ENCODE data around the gene ROBO2.

Gene ROBO2

GRCh38 chr3:77271711-77272110 lies 231.8 kb downstream of the ROBO2 start:
- no peak overlapping the region for H3K27ac Mint-ChIP-seq
- no peaks in the 10 kb centered on the region for H3K36me3 Mint-ChIP-seq (ENCODE audit: low read depth)
- H3K4me1 Mint-ChIP-seq (ENCODE audit: low read depth) = no peaks in the 10 kb centered on the region
- no peaks in the 10 kb centered on the region for H3K27me3 Mint-ChIP-seq
- no peaks in the 10 kb centered on the region for H3K9me3 Mint-ChIP-seq
- no peak overlapping the region for H3K4me3 Mint-ChIP-seq

DNA sequence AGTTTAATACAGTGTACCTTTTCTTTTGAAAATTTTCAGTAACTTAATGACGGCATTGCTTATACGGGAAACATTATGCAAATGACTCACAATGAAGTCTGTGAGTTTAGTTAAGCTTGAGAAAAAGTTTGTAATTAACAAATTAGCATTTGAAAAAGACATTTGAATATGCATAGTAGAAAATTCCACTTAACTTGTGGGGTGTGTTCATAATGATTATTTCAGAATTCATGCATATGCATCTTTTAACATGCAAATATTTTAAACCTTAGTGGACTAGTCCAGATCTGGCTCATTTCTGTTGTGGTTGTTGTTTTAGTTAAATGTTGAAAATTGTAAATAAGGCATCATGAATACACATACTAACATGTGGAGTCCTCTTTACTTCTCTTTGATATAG lies 239.4 kb downstream of the ROBO2 start:
- H3K27ac Mint-ChIP-seq = no peak overlapping the region
- no peak overlapping the region for H3K4me3 Mint-ChIP-seq
- no peaks in the 10 kb centered on the region for H3K4me1 Mint-ChIP-seq (ENCODE audit: low read depth)
- H3K27me3 Mint-ChIP-seq = no peaks in the 10 kb centered on the region
- H3K9me3 Mint-ChIP-seq = peaks cover 6% of the 10 kb centered on the region
- H3K36me3 Mint-ChIP-seq (ENCODE audit: low read depth) = no peaks in the 10 kb centered on the region

- H3K27me3 Mint-ChIP-seq = no peaks in the 10 kb centered on the region
- no peak overlapping the region for H3K27ac Mint-ChIP-seq
- peaks cover 10% of the 10 kb centered on the region for H3K9me3 Mint-ChIP-seq
- H3K4me3 Mint-ChIP-seq = no peak overlapping the region
- no peaks in the 10 kb centered on the region for H3K36me3 Mint-ChIP-seq (ENCODE audit: low read depth)
- H3K4me1 Mint-ChIP-seq (ENCODE audit: low read depth) = no peaks in the 10 kb centered on the region
Measured at GRCh38 chr3:77281721-77282120, 241.8 kb downstream of the ROBO2 start.

- Mint-ChIP-seq H3K27ac (no peak overlapping the region), H3K4me1 (ENCODE audit: low read depth) (no peaks in the 10 kb centered on the region), H3K4me3 (no peak overlapping the region), H3K27me3 (no peaks in the 10 kb centered on the region), H3K9me3 (peaks cover 4% of the 10 kb centered on the region), H3K36me3 (ENCODE audit: low read depth) (no peaks in the 10 kb centered on the region)
Measured at GRCh38 chr3:77283108-77283507, 243.2 kb downstream of the ROBO2 start.

DNA sequence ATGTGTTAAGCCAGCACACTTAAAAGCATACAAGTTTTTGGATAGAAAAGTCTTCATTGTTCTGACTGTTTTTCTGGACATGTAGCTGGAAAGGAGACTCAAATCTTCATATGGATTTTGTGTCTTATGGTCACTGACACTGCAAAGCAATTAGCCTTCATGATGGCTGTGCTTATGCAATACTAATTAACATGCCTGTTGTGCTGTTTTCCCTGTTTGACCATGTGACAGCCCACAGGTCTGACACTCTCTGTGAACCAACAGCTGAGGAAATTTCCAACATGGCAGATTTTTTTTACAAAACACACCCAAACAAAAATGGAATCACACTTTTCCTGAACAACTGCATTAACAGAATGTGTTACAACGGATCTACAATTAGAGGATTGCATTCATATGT lies 248.4 kb downstream of the ROBO2 start:
- Mint-ChIP-seq H3K36me3 (ENCODE audit: low read depth) (no peaks in the 10 kb centered on the region), H3K27ac (no peak overlapping the region), H3K4me3 (no peak overlapping the region), H3K27me3 (no peaks in the 10 kb centered on the region), H3K9me3 (peaks cover 20% of the 10 kb centered on the region), H3K4me1 (ENCODE audit: low read depth) (no peaks in the 10 kb centered on the region)

- H3K27me3 Mint-ChIP-seq = no peaks in the 10 kb centered on the region
- H3K27ac Mint-ChIP-seq = no peak overlapping the region
- peaks cover 27% of the 10 kb centered on the region for H3K9me3 Mint-ChIP-seq
- no peaks in the 10 kb centered on the region for H3K36me3 Mint-ChIP-seq (ENCODE audit: low read depth)
- no peak overlapping the region for H3K4me3 Mint-ChIP-seq
- no peaks in the 10 kb centered on the region for H3K4me1 Mint-ChIP-seq (ENCODE audit: low read depth)
Measured at GRCh38 chr3:77296527-77296926, 256.6 kb downstream of the ROBO2 start.

GRCh38 chr3:77298417-77298816 lies 258.5 kb downstream of the ROBO2 start:
- H3K27me3 Mint-ChIP-seq = no peaks in the 10 kb centered on the region
- H3K27ac Mint-ChIP-seq = no peak overlapping the region
- H3K9me3 Mint-ChIP-seq = peaks cover 15% of the 10 kb centered on the region
- no peak overlapping the region for H3K4me3 Mint-ChIP-seq
- H3K36me3 Mint-ChIP-seq (ENCODE audit: low read depth) = no peaks in the 10 kb centered on the region
- no peaks in the 10 kb centered on the region for H3K4me1 Mint-ChIP-seq (ENCODE audit: low read depth)

DNA sequence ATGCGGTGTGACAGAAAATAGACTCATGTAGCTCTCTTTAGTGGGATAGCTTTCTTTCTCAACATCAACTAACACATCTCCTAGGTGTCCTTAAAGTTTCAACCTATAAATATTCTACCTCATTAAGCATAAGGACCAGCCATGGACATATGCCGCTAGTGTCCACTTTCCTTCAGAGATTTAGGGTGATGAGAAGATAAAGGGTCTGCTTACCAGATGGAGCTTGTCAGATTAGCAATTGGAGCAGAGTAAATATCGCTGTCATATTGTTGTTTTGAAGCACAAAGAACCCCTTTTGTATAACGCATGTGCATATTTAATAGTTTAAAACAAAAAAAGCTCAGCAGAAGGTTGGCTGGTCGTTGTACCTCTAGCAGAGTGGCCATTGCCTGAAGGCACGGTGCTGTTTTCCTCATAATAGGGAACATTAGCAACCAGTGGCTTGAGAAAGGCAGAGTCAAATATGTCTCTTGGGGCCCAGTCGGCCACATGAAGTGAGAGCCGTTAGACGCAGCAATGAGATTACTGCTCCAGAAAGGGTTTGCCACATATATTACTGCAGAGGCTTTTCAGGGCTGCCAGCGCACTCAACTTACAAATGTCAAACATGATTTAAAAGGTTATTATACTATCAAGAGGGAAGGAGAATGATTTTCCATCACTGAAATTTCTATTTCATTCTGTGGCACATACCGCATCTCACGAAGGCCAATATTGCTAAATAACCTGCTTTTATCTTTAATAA lies 264.2 kb downstream of the ROBO2 start:
- Mint-ChIP-seq H3K9me3 (no peaks in the 10 kb centered on the region), H3K4me1 (ENCODE audit: low read depth) (no peaks in the 10 kb centered on the region), H3K27ac (no peak overlapping the region), H3K27me3 (no peaks in the 10 kb centered on the region), H3K36me3 (ENCODE audit: low read depth) (no peaks in the 10 kb centered on the region), H3K4me3 (no peak overlapping the region)

DNA sequence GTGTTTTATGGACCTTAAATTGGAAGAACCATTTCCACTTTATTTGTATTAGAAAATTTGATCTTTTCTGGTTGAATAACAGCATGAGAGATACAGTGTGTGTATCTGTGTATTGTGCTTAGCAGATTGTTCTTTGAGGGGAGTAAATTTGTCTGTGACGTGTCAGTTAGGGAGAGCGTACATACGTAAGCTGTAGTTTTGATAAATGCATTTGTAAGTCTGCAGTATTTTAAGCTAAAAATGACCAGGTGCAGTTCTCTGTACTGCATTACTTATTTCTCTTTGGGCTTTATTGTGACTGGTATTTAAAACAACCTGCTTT lies 264.8 kb downstream of the ROBO2 start:
- Mint-ChIP-seq H3K36me3 (ENCODE audit: low read depth) (no peaks in the 10 kb centered on the region), H3K27me3 (no peaks in the 10 kb centered on the region), H3K4me3 (no peak overlapping the region), H3K4me1 (ENCODE audit: low read depth) (no peaks in the 10 kb centered on the region), H3K27ac (no peak overlapping the region), H3K9me3 (no peaks in the 10 kb centered on the region)

- H3K27ac Mint-ChIP-seq = no peak overlapping the region
- no peaks in the 10 kb centered on the region for H3K36me3 Mint-ChIP-seq (ENCODE audit: low read depth)
- H3K9me3 Mint-ChIP-seq = no peaks in the 10 kb centered on the region
- no peak overlapping the region for H3K4me3 Mint-ChIP-seq
- no peaks in the 10 kb centered on the region for H3K4me1 Mint-ChIP-seq (ENCODE audit: low read depth)
- H3K27me3 Mint-ChIP-seq = no peaks in the 10 kb centered on the region
Measured at GRCh38 chr3:77309460-77309859, 269.6 kb downstream of the ROBO2 start.

DNA sequence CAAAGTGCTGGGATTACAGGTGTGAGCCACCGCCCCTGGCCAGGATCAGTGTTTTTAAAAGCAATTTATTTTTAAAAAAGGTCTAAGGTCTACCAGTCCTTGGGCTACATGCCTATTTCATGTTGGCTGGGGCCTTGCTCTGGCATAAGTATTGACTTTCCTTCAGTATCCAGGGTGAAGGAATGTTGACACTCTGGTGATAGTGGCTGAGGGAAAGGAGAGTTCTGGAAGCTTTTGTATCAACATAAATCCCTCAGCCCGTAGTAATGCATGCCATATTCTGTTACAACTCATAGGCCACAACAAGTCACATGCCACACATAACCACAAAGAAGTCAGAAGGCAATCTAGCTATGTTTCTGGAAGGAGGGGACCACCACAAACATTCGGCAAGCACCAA lies 273.9 kb downstream of the ROBO2 start:
- Mint-ChIP-seq H3K9me3 (no peaks in the 10 kb centered on the region), H3K27ac (no peak overlapping the region), H3K36me3 (ENCODE audit: low read depth) (no peaks in the 10 kb centered on the region), H3K4me3 (no peak overlapping the region), H3K4me1 (ENCODE audit: low read depth) (no peaks in the 10 kb centered on the region), H3K27me3 (no peaks in the 10 kb centered on the region)

- no peaks in the 10 kb centered on the region for H3K36me3 Mint-ChIP-seq (ENCODE audit: low read depth)
- no peaks in the 10 kb centered on the region for H3K27me3 Mint-ChIP-seq
Measured at GRCh38 chr3:77319711-77320110, 279.8 kb downstream of the ROBO2 start.

DNA sequence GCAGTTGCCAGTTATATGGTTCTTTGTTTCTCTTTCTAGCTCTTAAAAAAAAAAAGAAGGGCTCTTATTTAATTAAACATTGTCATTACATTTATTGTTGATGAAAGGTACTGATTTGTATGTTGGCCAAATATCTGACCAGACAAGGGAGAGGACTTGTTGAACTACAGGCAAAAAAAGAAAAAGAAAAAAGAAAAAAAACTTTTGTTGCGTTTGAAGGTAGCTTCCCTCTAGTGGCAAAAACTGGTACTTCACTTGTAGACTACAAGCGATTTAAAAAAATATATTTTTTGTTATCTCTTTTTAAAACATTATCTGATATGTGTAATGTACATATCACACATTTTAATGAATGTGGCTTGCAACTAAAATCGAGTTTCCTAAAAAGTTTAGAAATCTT lies 280.6 kb downstream of the ROBO2 start:
- H3K4me1 Mint-ChIP-seq (ENCODE audit: low read depth) = no peaks in the 10 kb centered on the region
- H3K27ac Mint-ChIP-seq = no peak overlapping the region
- no peaks in the 10 kb centered on the region for H3K27me3 Mint-ChIP-seq
- H3K9me3 Mint-ChIP-seq = no peaks in the 10 kb centered on the region
- no peaks in the 10 kb centered on the region for H3K36me3 Mint-ChIP-seq (ENCODE audit: low read depth)
- H3K4me3 Mint-ChIP-seq = no peak overlapping the region

More at GRCh38 chr3:77319711-77320110, 279.8 kb downstream of the ROBO2 start:
- no peak overlapping the region for H3K4me3 Mint-ChIP-seq
- no peaks in the 10 kb centered on the region for H3K9me3 Mint-ChIP-seq
- H3K27ac Mint-ChIP-seq = no peak overlapping the region
- H3K4me1 Mint-ChIP-seq (ENCODE audit: low read depth) = no peaks in the 10 kb centered on the region

DNA sequence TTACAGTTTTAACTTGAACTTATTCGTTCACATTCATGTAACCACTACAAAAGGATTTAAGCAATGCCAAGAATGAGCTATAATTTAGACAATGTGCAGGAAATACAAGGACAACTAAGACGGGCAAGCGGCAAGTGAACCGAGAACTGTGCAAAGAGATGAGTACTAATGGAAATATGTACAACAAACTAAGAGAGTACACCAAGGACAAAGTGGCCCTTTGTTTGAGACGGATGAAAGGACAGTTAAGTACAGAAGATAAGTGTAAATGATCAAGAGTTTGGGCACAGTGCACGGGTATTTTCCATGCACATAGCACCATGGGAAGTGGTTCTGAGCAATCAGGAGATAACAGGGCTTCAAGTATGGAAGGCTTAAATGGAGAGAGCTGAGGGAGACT lies 281.7 kb downstream of the ROBO2 start:
- Mint-ChIP-seq H3K36me3 (ENCODE audit: low read depth) (no peaks in the 10 kb centered on the region), H3K9me3 (no peaks in the 10 kb centered on the region), H3K27ac (no peak overlapping the region), H3K4me3 (no peak overlapping the region), H3K27me3 (no peaks in the 10 kb centered on the region), H3K4me1 (ENCODE audit: low read depth) (no peaks in the 10 kb centered on the region)

DNA sequence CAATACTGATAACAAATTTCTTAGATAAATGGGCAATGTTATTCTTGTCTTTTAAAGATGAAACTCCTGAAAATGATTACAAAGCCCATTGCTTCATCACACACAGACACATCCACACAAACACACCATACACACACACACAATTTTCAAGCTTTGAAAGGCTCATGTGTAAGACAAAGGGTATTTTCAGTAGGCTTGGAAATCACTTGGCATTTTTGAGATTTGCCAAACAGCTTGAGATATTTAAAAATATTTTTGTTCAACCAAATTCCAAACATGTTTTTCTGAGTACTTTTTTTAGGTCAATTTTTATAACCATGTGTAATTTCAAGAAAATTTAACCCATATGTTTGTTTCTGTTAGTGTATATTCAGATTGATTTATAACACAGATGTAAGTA lies 283.7 kb downstream of the ROBO2 start:
- Mint-ChIP-seq H3K4me1 (ENCODE audit: low read depth) (no peaks in the 10 kb centered on the region), H3K36me3 (ENCODE audit: low read depth) (no peaks in the 10 kb centered on the region), H3K4me3 (no peak overlapping the region), H3K9me3 (no peaks in the 10 kb centered on the region), H3K27ac (no peak overlapping the region), H3K27me3 (no peaks in the 10 kb centered on the region)

- H3K4me1 Mint-ChIP-seq (ENCODE audit: low read depth) = no peaks in the 10 kb centered on the region
- no peak overlapping the region for H3K4me3 Mint-ChIP-seq
- no peak overlapping the region for H3K27ac Mint-ChIP-seq
- no peaks in the 10 kb centered on the region for H3K36me3 Mint-ChIP-seq (ENCODE audit: low read depth)
- no peaks in the 10 kb centered on the region for H3K27me3 Mint-ChIP-seq
- no peaks in the 10 kb centered on the region for H3K9me3 Mint-ChIP-seq
Measured at GRCh38 chr3:77324105-77324504, 284.2 kb downstream of the ROBO2 start.
